ENCODE data around the gene ANO6. TPM values are rescaled to one million over a fixed set of nuclear protein-coding genes. Genes with fewer than 3 reads are reported as not detected.

The ANO6 gene
- total and polyA plus RNA-seq, 2 of the 4 experiments (the other 2 are of a cell fraction), result 21.6 to 41.0 TPM

GRCh38 chr12:45362291-45362690 lies 146.4 kb downstream of the ANO6 start:
- Histone ChIP-seq H2BK120ac (ENCODE audit: low read depth, low read length) (no peak overlapping the region), H4K5ac (ENCODE audit: low read depth, low read length) (no peak overlapping the region), H2AFZ (replicated peaks; ENCODE audit: low read length, poor library complexity) (no peak overlapping the region), H3K9me1 (ENCODE audit: insufficient read depth, low read length) (no peaks in the 10 kb centered on the region), H3K14ac (replicated peaks; ENCODE audit: low read depth, low read length) (no peak overlapping the region), H3K4ac (ENCODE audit: low read depth, low read length) (no peak overlapping the region), H3K27me3 (ENCODE audit: control insufficient read depth, insufficient read depth, low read length) (no peaks in the 10 kb centered on the region), H2AK5ac (ENCODE audit: low read depth, low read length) (no peak overlapping the region), H3K4me3 (ENCODE audit: insufficient read depth, low read depth, low read length) (no peak overlapping the region), H3K56ac (ENCODE audit: extremely low read depth, insufficient read depth, low read length) (no peak overlapping the region), H2AK9ac (replicated peaks; ENCODE audit: low read depth, low read length, poor library complexity) (no peak overlapping the region), H3K4me1 (ENCODE audit: control insufficient read depth, insufficient read depth, low read length) (no peaks in the 10 kb centered on the region), H3K23ac (ENCODE audit: low read depth, low read length) (no peak overlapping the region), H4K91ac (ENCODE audit: insufficient read depth, low read depth, low read length) (no peak overlapping the region), H3K79me1 (ENCODE audit: low read depth in 1 of 2, low read length in 2 of 2) (peaks cover 11 to 22% of the 10 kb centered on the region in 2 experiments), H2BK5ac (ENCODE audit: low read depth, low read length, poor library complexity, severe bottlenecking) (no peak overlapping the region), H3K9me3 (ENCODE audit: control insufficient read depth, insufficient read depth, low read length) (peaks cover 7% of the 10 kb centered on the region), H3K4me2 (ENCODE audit: low read depth, low read length) (no peak overlapping the region), H4K8ac (ENCODE audit: low read depth in 2 of 2, low read length in 2 of 2) (no peak overlapping the region), H3K36me3 (ENCODE audit: control insufficient read depth, insufficient read depth, low read length) (peaks cover 2% of the 10 kb centered on the region; the same call in 1 of the 2 replicates), H4K20me1 (ENCODE audit: insufficient read depth, low read length) (no peaks in the 10 kb centered on the region), H3K27ac (ENCODE audit: insufficient read depth, low read length) (no peak overlapping the region), H3K18ac (ENCODE audit: low read depth, low read length) (no peak overlapping the region), H2BK20ac (ENCODE audit: low read depth, low read length) (no peak overlapping the region), H2BK15ac (ENCODE audit: low read depth, low read length) (no peak overlapping the region), H3K9ac (ENCODE audit: low read depth, low read length) (no peak overlapping the region)
- CTCF ChIA-PET, result no interaction called here
- ATAC-seq (ENCODE audit: low read depth) (no peak), DNase-seq (no peak)
- dilution Hi-C loops (cut with HindIII; ENCODE audit: low sequenced_read_pairs, unreplicated experiment), result no loop called here
- POLR2A ChIA-PET (ENCODE audit: unreplicated experiment), result no interaction called here
- in situ Hi-C loops (cut with MboI; ENCODE audit: low sequenced_read_pairs), result no loop called here
- intact Hi-C loops (cut with micrococcal nuclease), result no loop called here
- TF ChIP-seq POLR2A (IDR thresholded peaks at IDR 0.05; ENCODE audit: low read depth, low read length) (no peak), MXI1 (IDR thresholded peaks at IDR 0.05; ENCODE audit: borderline replicate concordance, low read depth, low read length) (no peak), FOS (IDR thresholded peaks at IDR 0.05; ENCODE audit: low read depth, low read length) (no peak), CHD1 (IDR thresholded peaks at IDR 0.05; ENCODE audit: low read depth, low read length) (no peak), USF2 (IDR thresholded peaks at IDR 0.05; ENCODE audit: low read depth, low read length) (no peak), ELK1 (IDR thresholded peaks at IDR 0.05; ENCODE audit: borderline replicate concordance, low read depth, low read length) (no peak), CTCF (conservative IDR thresholded peaks at IDR 0.05; ENCODE audit: low read depth, low read length) (no peak), MAFK (IDR thresholded peaks at IDR 0.05; ENCODE audit: low read depth, low read length) (no peak), BHLHE40 (IDR thresholded peaks at IDR 0.05; ENCODE audit: low read depth, low read length) (no peak), MAZ (IDR thresholded peaks at IDR 0.05; ENCODE audit: borderline replicate concordance, low read depth, low read length) (no peak), NFE2L2 (IDR thresholded peaks at IDR 0.05; ENCODE audit: low read depth, low read length) (no peak), RAD21 (IDR thresholded peaks at IDR 0.05; ENCODE audit: low read length) (no peak), CEBPB (IDR thresholded peaks at IDR 0.05; ENCODE audit: low read depth, low read length) (no peak), SMC3 (IDR thresholded peaks at IDR 0.05; ENCODE audit: low read depth, low read length) (no peak), RCOR1 (IDR thresholded peaks at IDR 0.05; ENCODE audit: insufficient replicate concordance, low read length) (no peak), RFX5 (IDR thresholded peaks at IDR 0.05; ENCODE audit: low read depth, low read length) (no peak)
- BruUV-seq (replicated peaks), result no TSS peak

Data from IMR-90 (cell line).